Astrocyte of the spinal cord (primary cell): ENCODE results near the gene TMEM181.

ENCODE experiments used
- DNase-seq: peaks from one replicate; pipeline ENCODE4 v3.0.0; 2011; ENCODE audit warnings: low read depth, low spot score
- H3K4me3 ChIP-seq: 2 replicates; pipeline ENCODE4 v1.5.1; 2011; ENCODE audit warnings: low read depth, mild to moderate bottlenecking, low read length, moderate library complexity
- CTCF ChIP-seq: IDR thresholded peaks from 2 replicates; pipeline ENCODE4 v1.5.1; 2012; ENCODE audit warnings: low read depth, mild to moderate bottlenecking, low read length, inconsistent platforms
- in situ Hi-C: cut with HindIII; loops from 2 replicates; pipeline ENCODE4 v1.10.0; 2017; ENCODE audit warnings: low sequenced_read_pairs

TMEM181 gene

GRCh38 chr6:158626360-158627167, 66.7 kb downstream of the TMEM181 start:
- no peak overlapping the region for H3K4me3 ChIP-seq
- no peak for DNase-seq
- no peak for TF ChIP-seq CTCF
- in situ Hi-C loops: no loop called here

- H3K4me3 ChIP-seq: no peak overlapping the region
- DNase-seq: no peak
- in situ Hi-C loops: no loop called here
- TF ChIP-seq CTCF: no peak
Observed at GRCh38 chr6:158627168-158627939, 67.5 kb downstream of the TMEM181 start.

- H3K4me3 ChIP-seq: no peak overlapping the region
- in situ Hi-C loops: no loop called here
- DNase-seq: no peak
- TF ChIP-seq CTCF: no peak
Observed at GRCh38 chr6:158627940-158628211, 68.0 kb downstream of the TMEM181 start.

- no peak for TF ChIP-seq CTCF
- in situ Hi-C loops: no loop called here
- no peak for DNase-seq
- H3K4me3 ChIP-seq: no peak overlapping the region
Observed at GRCh38 chr6:158628542-158628941, 68.7 kb downstream of the TMEM181 start.

GRCh38 chr6:158629367-158630221, 69.7 kb downstream of the TMEM181 start:
- DNase-seq: no peak
- in situ Hi-C loops: no loop called here

More at GRCh38 chr6:158629367-158630221, 69.7 kb downstream of the TMEM181 start:
- no peak for TF ChIP-seq CTCF
- no peak overlapping the region for H3K4me3 ChIP-seq
